NCI-H1048 (cell line): ENCODE measurements around the gene RALGPS2.

Experiments used
- DNase-seq: peaks from one replicate; lab custom pipeline; 2025; lab: John Stamatoyannopoulos, UW

The RALGPS2 gene

GRCh38 chr1:178867670-178868069 is 142.6 kb downstream of the RALGPS2 start:
- no peak for DNase-seq

GRCh38 chr1:178868706-178869105 is 143.7 kb downstream of the RALGPS2 start:
- no peak for DNase-seq

GRCh38 chr1:178869119-178869697 is 144.2 kb downstream of the RALGPS2 start:
- DNase-seq: no peak

- no peak for DNase-seq
Measured at GRCh38 chr1:178870221-178870620, 145.2 kb downstream of the RALGPS2 start.

GRCh38 chr1:178870944-178871343 is 145.9 kb downstream of the RALGPS2 start, which contains the start of gene ANGPTL1:
Gene ANGPTL1, minus strand, starts transcription at chr1:178871077. Its CDS starts 5,301 bp downstream, at chr1:178865776.
- DNase-seq: no peak

GRCh38 chr1:178871551-178872320 is 146.7 kb downstream of the RALGPS2 start:
- no peak for DNase-seq

- no peak for DNase-seq
Measured at GRCh38 chr1:178874966-178875365, 149.9 kb downstream of the RALGPS2 start.

- DNase-seq: no peak
Measured at GRCh38 chr1:178875936-178876335, 150.9 kb downstream of the RALGPS2 start.

- no peak for DNase-seq
Measured at GRCh38 chr1:178877896-178878295, 152.9 kb downstream of the RALGPS2 start.

GRCh38 chr1:178881950-178882349 is 156.9 kb downstream of the RALGPS2 start:
- DNase-seq: no peak

- DNase-seq: no peak
Measured at GRCh38 chr1:178885869-178886268, 160.8 kb downstream of the RALGPS2 start.

- no peak for DNase-seq
Measured at GRCh38 chr1:178886551-178886950, 161.5 kb downstream of the RALGPS2 start.

GRCh38 chr1:178895928-178896327 is 170.9 kb downstream of the RALGPS2 start:
- DNase-seq: no peak

GRCh38 chr1:178898401-178898800 is 173.4 kb downstream of the RALGPS2 start:
- no peak for DNase-seq

GRCh38 chr1:178899402-178899801 is 174.4 kb downstream of the RALGPS2 start:
- no peak for DNase-seq

- no peak for DNase-seq
Measured at GRCh38 chr1:178901482-178902125, 176.6 kb downstream of the RALGPS2 start.

- no peak for DNase-seq
Measured at GRCh38 chr1:178908358-178908757, 183.3 kb downstream of the RALGPS2 start.

- no peak for DNase-seq
Measured at GRCh38 chr1:178910023-178910422, 185.0 kb downstream of the RALGPS2 start.

GRCh38 chr1:178912597-178912996 is 187.6 kb downstream of the RALGPS2 start:
- DNase-seq: no peak

- no peak for DNase-seq
Measured at GRCh38 chr1:178916448-178917174, 191.6 kb downstream of the RALGPS2 start.

GRCh38 chr1:178918308-178918707 is 193.3 kb downstream of the RALGPS2 start:
- no peak for DNase-seq

- no peak for DNase-seq
Measured at GRCh38 chr1:178918955-178919354, 193.9 kb downstream of the RALGPS2 start.
